ENCODE data around the gene ARSJ. TPM values are rescaled to one million over a fixed set of nuclear protein-coding genes. Genes with fewer than 3 reads are reported as not detected.

Gene ARSJ
- total RNA-seq, 6 donors from 2014 or later = 5.4 to 29.3 (median 14.8) TPM

DNA sequence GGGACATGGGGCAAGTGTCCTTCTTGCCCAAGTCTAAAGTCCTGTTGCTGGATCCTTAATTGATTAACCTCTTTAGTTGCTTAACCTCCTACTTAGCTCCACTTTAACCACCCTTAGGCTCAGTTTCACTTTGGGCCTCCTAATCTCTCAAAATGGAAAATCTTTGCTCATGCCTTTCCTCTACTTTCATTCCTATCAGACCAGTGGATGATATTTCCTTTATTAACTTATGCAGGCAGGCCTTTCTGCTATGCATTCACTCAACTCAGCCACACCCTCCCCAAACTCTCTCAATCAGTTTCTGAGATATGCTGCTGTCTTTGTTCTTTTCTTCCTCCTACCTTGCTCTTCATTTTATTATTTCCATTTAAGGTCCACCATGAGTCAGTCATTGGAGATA, 14.4 kb upstream of the ARSJ start:
- TF ChIP-seq POLR2A (IDR thresholded peaks at IDR 0.05) = no peak
- no peak for TF ChIP-seq CTCF (IDR thresholded peaks at IDR 0.05)
- no peak for TF ChIP-seq EP300 (IDR thresholded peaks at IDR 0.05)

GRCh38 chr4:113990886-113991285, 11.4 kb upstream of the ARSJ start:
- Histone ChIP-seq H3K27ac (no peak overlapping the region), H3K36me3 (no peaks in the 10 kb centered on the region), H3K4me1 (no peaks in the 10 kb centered on the region), H3K27me3 (no peaks in the 10 kb centered on the region), H3K4me3 (no peak overlapping the region), H3K9me3 (no peaks in the 10 kb centered on the region)
- peak in 1 of 2 donors; percentile 32 for DNase-seq
- TF ChIP-seq CTCF (IDR thresholded peaks at IDR 0.05) = no peak
- TF ChIP-seq POLR2A (IDR thresholded peaks at IDR 0.05) = no peak
- TF ChIP-seq POLR2AphosphoS5 (IDR thresholded peaks at IDR 0.05) = no peak
- TF ChIP-seq EP300 (IDR thresholded peaks at IDR 0.05) = no peak
- WGBS, 2 donors = 45 to 66% methylated on average over 3 of the region's 3 CpGs
- ATAC-seq (ENCODE audit: low FRiP score in 2 of 2) = no peak

More for the DNA sequence above, 14.4 kb upstream of the ARSJ start:
- Histone ChIP-seq H3K36me3 (no peaks in the 10 kb centered on the region), H3K27me3 (no peaks in the 10 kb centered on the region), H3K4me1 (no peaks in the 10 kb centered on the region), H3K4me3 (no peak overlapping the region), H3K27ac (no peak overlapping the region), H3K9me3 (no peaks in the 10 kb centered on the region)
- no peak for ATAC-seq (ENCODE audit: low FRiP score in 2 of 2)
- no peak for DNase-seq

GRCh38 chr4:113987382-113987941, 8.0 kb upstream of the ARSJ start:
- Histone ChIP-seq H3K36me3 (no peaks in the 10 kb centered on the region), H3K9me3 (no peaks in the 10 kb centered on the region), H3K27ac (no peak overlapping the region), H3K4me1 (no peaks in the 10 kb centered on the region), H3K27me3 (no peaks in the 10 kb centered on the region), H3K4me3 (no peak overlapping the region)
- TF ChIP-seq CTCF (IDR thresholded peaks at IDR 0.05) = no peak
- WGBS, 2 donors = 79 to 91% methylated on average over 3 of the region's 3 CpGs
- ATAC-seq (ENCODE audit: low FRiP score in 2 of 2) (no peak), DNase-seq (no peak)

DNA sequence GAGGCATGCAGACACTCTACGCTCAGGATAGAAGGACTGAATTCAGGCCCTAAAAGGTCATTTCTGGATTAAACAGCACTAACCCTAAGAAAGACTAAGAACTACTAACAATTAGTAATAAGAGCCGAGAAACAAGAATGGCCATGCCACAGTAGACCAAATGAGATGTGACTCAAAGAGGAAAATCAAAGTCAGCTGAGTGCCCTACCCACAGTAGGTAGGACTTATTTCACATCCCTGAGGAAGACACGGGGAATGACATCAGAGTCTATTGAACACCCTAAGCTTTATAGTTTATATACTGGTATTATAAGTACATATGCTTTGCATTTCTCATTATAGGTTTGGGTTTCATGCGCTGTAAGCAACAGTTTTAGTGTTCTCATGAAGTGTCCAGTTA, 2.7 kb upstream of the ARSJ start:
- no peak for ATAC-seq (ENCODE audit: low FRiP score in 2 of 2)
- Histone ChIP-seq H3K27me3 (no peaks in the 10 kb centered on the region), H3K4me3 (no peak overlapping the region), H3K4me1 (peaks cover 0 to 12% (median 5%) of the 10 kb centered on the region in 4 donors), H3K27ac (no peak overlapping the region), H3K36me3 (no peaks in the 10 kb centered on the region), H3K9me3 (no peaks in the 10 kb centered on the region)
- WGBS, 2 donors = 84 to 91% methylated on average over 4 of the region's 4 CpGs
- no peak for DNase-seq
- TF ChIP-seq EP300 (IDR thresholded peaks at IDR 0.05) (no peak), POLR2A (IDR thresholded peaks at IDR 0.05) (no peak), POLR2AphosphoS5 (IDR thresholded peaks at IDR 0.05) (no peak), CTCF (IDR thresholded peaks at IDR 0.05) (no peak)

DNA sequence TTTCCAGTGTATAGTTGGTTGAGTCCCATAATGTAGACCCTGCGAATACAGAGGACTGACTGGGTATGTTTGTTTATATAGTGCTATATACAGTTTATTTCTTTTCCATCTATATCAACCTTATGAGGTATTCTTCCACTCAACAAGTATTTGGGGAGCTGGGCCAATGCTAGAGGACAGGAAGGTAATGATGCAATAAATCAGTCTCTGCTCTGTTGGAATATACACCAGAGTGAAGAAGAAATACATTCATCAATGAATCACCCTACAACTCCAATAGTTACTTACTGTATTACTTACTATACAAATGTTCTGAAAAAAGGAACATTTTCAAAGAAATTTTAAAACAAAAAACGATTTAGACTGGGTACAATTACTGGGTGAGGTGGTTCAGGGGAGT, 2.1 kb upstream of the ARSJ start:
- Histone ChIP-seq H3K36me3 (no peaks in the 10 kb centered on the region), H3K27me3 (no peaks in the 10 kb centered on the region), H3K9me3 (no peaks in the 10 kb centered on the region), H3K4me3 (no peak overlapping the region), H3K4me1 (peaks cover 0 to 16% (median 7%) of the 10 kb centered on the region in 4 donors), H3K27ac (no peak overlapping the region)
- TF ChIP-seq POLR2AphosphoS5 (IDR thresholded peaks at IDR 0.05) (no peak), EP300 (IDR thresholded peaks at IDR 0.05) (no peak), CTCF (IDR thresholded peaks at IDR 0.05) (no peak), POLR2A (IDR thresholded peaks at IDR 0.05) (no peak)
- ATAC-seq (ENCODE audit: low FRiP score in 2 of 2) = no peak
- 82 to 85% methylated on average over 2 of the region's 2 CpGs for WGBS, 2 donors
- DNase-seq = no peak
